BJ (cell line): Measurements from ENCODE around the gene SLC38A11. TPM values are rescaled to one million over a fixed set of nuclear protein-coding genes. Genes with fewer than 3 reads are reported as not detected.
"Not testable (repeated sequence)": the region's sequence is repeated elsewhere in the genome, so short reads cannot be mapped to it uniquely, and the experiment has no call there.

ENCODE experiments used
- CTCF ChIA-PET: fragments of 350-600 bp; formaldehyde crosslinking; extraction: SDS; loops from one replicate; lab custom pipeline; 2021; ENCODE audit warnings: antibody characterized with exemption, inconsistent platforms; lab: Yijun Ruan, JAX
- POLR2A ChIA-PET: fragments of 300-600 bp; sonication (Branson Sonifier 250); formaldehyde crosslinking; extraction: SDS; loops from one replicate; lab custom pipeline; 2021; ENCODE audit warnings: antibody characterized with exemption; lab: Charles Lee
- DNase-seq: peaks from one replicate; pipeline ENCODE4 v3.0.0-alpha.2; 2011; ENCODE audit warnings: low read depth
- H3K27me3 ChIP-seq: 2 replicates; pipeline ENCODE4 v1.6.0; 2011; ENCODE audit warnings: low read length; ENCODE audit not compliant: control insufficient read depth, insufficient read depth
- H3K36me3 ChIP-seq: 2 replicates; pipeline ENCODE4 v1.5.1; 2011; ENCODE audit warnings: low read length; ENCODE audit not compliant: control insufficient read depth, insufficient read depth
- H3K4me3 ChIP-seq: 2 replicates; pipeline ENCODE4 v1.5.1; 2011; ENCODE audit warnings: low read depth, mild to moderate bottlenecking, control low read depth, low read length
- polyA plus RNA-seq: library from polyadenylated mRNA; depleted of rRNA; stranded (reverse); fragments of >200 nt; gene quantifications from 2 replicates; pipeline ENCODE4 v1.2.3, GENCODE V29; 2011
- TF ChIP-seq, protein P1 (sequence below): IDR thresholded peaks from 2 replicates; pipeline ENCODE4 v1.5.1; 2011; ENCODE audit warnings: low read depth, mild to moderate bottlenecking, control low read depth, inconsistent platforms, low read length, moderate library complexity; ENCODE audit not compliant: insufficient read depth

SLC38A11 gene
- polyA plus RNA-seq, 1 experiment: 59.2 TPM

- Histone ChIP-seq H3K27me3 (no peaks in the 10 kb centered on the region), H3K4me3 (no peak overlapping the region), H3K36me3 (no peaks in the 10 kb centered on the region)
- POLR2A ChIA-PET: interaction anchor here (0.6 kb wide), 1 partner anchor 27 kb away, joined by 3 read pairs; no protein-coding TSS in a partner anchor
- CTCF ChIA-PET: interaction anchor here (1.4 to 1.5 kb wide), 2 partner anchors 9 to 13 kb away, joined by 3 to 5 read pairs; no protein-coding TSS in a partner anchor
- TF ChIP-seq, protein P1, sequence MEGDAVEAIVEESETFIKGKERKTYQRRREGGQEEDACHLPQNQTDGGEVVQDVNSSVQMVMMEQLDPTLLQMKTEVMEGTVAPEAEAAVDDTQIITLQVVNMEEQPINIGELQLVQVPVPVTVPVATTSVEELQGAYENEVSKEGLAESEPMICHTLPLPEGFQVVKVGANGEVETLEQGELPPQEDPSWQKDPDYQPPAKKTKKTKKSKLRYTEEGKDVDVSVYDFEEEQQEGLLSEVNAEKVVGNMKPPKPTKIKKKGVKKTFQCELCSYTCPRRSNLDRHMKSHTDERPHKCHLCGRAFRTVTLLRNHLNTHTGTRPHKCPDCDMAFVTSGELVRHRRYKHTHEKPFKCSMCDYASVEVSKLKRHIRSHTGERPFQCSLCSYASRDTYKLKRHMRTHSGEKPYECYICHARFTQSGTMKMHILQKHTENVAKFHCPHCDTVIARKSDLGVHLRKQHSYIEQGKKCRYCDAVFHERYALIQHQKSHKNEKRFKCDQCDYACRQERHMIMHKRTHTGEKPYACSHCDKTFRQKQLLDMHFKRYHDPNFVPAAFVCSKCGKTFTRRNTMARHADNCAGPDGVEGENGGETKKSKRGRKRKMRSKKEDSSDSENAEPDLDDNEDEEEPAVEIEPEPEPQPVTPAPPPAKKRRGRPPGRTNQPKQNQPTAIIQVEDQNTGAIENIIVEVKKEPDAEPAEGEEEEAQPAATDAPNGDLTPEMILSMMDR: no peak
- no peak for DNase-seq
Observed at GRCh38 chr2:164868563-164869419, 86.5 kb downstream of the SLC38A11 start.

GRCh38 chr2:164867779-164868397 is 87.4 kb downstream of the SLC38A11 start:
- no peak for DNase-seq
- ChIA-PET POLR2A (no interaction called here), CTCF (interaction anchor here (1.4 to 1.5 kb wide), 2 partner anchors 8 to 14 kb away, joined by 3 to 5 read pairs; no protein-coding TSS in a partner anchor)
- Histone ChIP-seq H3K4me3 (no peak overlapping the region), H3K27me3 (no peaks in the 10 kb centered on the region), H3K36me3 (no peaks in the 10 kb centered on the region)
- TF ChIP-seq, protein P1: no peak

- not testable (repeated sequence) for H3K36me3 ChIP-seq, DNase-seq, H3K4me3 ChIP-seq, H3K27me3 ChIP-seq
- CTCF ChIA-PET: interaction anchor here (1.0 kb wide), 1 partner anchor 25 kb away, joined by 3 read pairs; the partner anchor contains the start of gene COBLL1
- POLR2A ChIA-PET: interaction anchor here (0.6 kb wide), 1 partner anchor 89 kb away, joined by 10 read pairs; the partner anchor contains the start of gene SLC38A11
Observed at GRCh38 chr2:164866381-164866780, 88.9 kb downstream of the SLC38A11 start.

DNA sequence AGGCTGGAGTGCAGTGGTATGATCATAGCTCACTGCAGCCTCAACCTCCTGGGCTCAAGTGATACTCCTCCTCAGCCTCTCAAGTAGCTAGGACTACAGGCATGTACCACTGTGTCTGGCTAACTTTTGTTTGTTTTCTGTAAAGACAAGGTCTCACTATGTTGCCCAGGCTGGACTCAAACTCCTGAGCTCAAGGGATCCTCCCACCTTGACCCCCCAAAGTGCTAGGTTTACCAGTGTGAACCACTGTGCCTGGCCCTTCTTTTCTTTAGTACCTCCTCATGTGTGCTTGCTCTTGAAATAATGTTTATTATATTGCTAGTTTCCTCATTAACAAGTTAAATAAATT is 94.7 kb downstream of the SLC38A11 start:
- no peak for DNase-seq
- H3K4me3 ChIP-seq: no peak overlapping the region
- H3K36me3 ChIP-seq: no peaks in the 10 kb centered on the region
- ChIA-PET POLR2A (no interaction called here), CTCF (interaction anchor here (1.0 to 2.1 kb wide), 4 partner anchors 9 to 19 kb away, joined by 4 to 9 read pairs (median 6); partner anchors contain the start of gene COBLL1)
- TF ChIP-seq, protein P1: no peak
- no peaks in the 10 kb centered on the region for H3K27me3 ChIP-seq

DNA sequence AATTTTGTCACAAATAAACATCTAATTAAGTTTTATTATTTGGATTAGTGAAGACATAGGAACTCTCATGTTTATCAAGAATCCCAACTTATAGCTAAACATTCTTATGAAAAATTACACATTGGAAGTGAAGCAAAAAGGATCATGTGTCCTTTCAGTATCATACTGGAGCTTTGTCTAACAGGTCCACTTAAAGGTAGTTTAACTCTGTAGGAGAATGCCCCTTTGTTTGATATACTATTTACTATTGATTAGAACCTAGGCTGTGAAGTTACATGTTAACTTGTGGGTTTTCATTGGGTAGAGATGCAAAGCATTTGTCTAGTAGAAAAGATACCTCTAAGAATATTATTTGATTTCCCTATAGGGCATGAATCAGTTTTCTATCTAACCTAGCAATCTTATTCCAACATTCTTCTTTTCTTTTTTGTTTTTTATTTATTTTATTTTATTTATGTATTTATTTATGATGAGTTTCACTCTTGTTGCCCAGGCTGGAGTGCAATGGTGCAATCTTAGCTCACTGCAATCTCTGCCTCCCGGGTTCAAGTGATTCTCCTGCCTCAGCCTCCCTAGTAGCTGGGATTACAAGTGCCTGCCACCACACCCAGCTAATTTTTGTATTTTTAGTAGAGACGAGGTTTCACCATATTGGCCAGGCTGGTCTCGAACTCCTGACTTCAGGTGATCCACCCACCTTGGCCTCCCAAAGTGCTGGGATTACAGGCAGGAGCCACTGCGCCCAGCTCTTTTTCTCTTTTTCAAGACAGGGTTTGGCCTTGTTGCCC is 95.2 kb downstream of the SLC38A11 start:
- CTCF ChIA-PET: interaction anchor here (1.2 to 2.1 kb wide), 5 partner anchors 8 to 18 kb away, joined by 3 to 7 read pairs (median 5); partner anchors contain the start of gene COBLL1
- POLR2A ChIA-PET, H3K27me3 ChIP-seq, H3K4me3 ChIP-seq, DNase-seq, H3K36me3 ChIP-seq: not testable (repeated sequence)
